Activated T-helper 1 cell treated with Interleukin-2 at 50 U/mL for 16 hours (primary cell): Measurements from ENCODE around the gene NEK6.

Experiments used
- DNase-seq: peaks from one replicate; pipeline ENCODE4 v3.0.0-alpha.2; 2020; ENCODE audit warnings: low read depth

The NEK6 gene

GRCh38 chr9:124355039-124355940 lies 97.5 kb downstream of the NEK6 start:
- DNase-seq = no peak

DNA sequence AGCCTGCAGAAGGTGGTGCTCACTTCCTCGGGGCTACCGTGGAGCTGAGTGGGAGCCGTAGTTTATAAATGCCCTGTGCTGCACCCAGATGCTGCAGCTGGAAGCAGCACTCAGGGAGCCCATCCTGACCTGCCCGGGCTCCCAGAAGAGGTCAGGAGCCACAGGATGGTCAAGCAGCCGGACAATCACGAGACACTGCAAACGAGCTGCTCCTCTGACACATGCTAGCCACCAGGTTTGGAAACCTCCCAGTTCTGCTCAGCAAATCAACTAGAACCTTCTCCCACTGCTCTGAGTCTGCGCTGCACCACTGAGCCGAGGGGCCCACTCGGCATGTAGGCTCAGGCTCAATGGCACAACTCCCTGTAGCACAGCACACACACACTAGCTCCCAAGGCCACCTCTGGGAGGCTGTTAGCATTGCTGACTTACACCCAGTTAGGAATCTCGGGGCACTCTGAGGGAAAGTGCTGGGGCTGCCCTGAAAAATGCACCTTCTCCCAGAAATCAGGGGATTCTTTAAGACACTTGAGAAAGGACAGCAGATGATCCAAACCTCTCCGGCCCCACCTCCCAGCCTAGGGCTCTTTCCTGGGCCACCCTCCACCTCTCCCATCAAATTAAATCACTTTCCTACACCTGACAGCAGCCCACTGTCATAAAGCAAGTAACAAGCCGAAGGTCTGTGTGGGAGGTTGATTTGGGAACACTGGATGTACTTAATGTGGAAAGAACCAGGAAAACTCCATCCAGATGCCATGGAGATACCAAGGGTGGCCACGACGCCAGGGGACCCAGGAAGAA lies 98.4 kb downstream of the NEK6 start:
- DNase-seq = no peak

DNA sequence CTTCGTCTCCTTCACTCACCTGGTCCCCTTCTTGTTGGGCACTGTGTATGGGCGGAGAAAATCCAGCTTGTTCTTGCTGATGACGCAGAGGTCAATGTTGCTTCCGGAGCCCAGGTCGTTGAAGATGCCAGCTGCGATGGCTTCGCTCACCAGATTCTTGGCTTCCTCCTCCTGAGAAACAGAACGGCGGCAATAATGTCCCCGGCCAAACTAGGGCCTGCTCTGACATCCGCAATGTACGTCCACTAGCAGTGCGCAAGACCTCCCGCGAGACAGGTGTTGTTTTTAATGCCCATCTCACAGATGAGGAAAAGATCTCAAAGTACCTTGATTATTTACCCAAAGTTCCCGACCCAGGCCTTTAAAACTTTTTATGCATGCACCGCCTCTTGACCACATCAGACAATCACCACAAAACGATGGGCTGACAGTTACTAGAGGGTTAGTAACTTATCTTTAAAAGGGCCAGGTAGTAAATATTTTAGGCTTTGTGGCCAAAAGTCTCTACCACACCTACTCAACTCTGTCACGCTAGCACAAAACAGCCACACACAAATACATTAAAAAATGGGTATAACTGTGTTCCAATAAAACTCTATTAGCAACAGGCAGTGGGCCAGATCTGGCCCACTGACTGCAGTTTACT lies 99.1 kb downstream of the NEK6 start:
- no peak for DNase-seq

GRCh38 chr9:124357721-124358361 lies 100.1 kb downstream of the NEK6 start:
- no peak for DNase-seq

- no peak for DNase-seq
Measured at GRCh38 chr9:124358631-124359030, 100.9 kb downstream of the NEK6 start.

DNA sequence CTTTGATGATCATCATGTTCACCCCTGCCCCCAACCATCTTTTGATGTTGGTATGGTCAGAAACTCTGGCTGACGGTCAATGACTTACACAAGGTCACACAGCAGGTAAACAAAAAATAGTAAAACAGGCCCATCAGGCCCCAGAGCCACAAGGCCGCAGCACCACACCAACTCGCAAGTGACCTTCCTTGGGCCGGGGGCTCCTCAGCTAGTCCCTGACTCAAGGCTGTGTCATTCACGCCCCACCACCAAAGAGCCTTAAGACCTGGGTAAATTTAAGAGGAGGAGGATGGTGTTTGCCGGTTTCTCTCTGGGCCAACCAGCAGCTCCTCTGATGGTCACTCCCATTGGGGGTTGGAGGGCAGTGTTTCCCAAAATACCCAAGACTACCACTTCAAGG lies 101.7 kb downstream of the NEK6 start:
- DNase-seq = no peak

DNA sequence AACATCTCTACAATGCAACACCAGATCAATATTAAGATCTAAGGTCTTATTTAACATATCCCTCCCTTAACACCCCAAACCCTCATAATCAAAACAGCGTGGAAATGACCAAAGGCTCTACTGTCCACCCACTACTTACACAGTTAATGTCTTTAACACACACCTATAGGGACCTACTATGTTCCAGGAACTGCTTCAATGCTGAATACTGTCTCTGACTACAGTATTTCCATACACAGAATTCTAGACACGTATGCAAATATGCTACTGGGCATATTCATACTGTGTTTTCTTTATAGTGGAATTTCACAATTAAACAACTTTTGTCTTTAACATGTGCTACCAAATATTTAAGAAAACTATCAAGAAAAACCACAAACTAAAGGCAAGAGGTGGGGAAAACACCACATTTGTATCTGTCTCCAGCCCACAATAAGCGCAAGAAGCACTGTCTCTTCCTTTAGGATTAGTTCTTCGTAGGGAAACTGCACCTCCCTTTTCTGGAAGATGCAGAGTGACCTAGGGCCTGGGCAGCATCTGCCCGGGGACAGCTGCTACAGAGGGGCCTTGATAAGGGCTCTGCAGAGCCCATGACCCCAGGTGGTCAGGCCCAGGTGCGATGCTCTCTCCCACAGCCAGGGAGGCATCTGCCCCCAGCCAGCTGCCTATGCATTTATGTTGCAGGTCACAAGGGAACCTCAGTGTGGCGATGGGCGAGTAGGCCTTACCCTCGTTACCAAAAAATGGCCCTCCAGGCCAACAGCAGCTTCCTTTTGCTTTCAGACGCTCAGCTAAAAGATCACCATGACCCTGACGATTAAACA lies 102.3 kb downstream of the NEK6 start:
- no peak for DNase-seq

GRCh38 chr9:124361128-124361527 lies 103.4 kb downstream of the NEK6 start:
- DNase-seq = no peak

- no peak for DNase-seq
Measured at GRCh38 chr9:124363326-124364096, 105.8 kb downstream of the NEK6 start.

GRCh38 chr9:124364141-124364540 lies 106.4 kb downstream of the NEK6 start:
- DNase-seq = no peak

DNA sequence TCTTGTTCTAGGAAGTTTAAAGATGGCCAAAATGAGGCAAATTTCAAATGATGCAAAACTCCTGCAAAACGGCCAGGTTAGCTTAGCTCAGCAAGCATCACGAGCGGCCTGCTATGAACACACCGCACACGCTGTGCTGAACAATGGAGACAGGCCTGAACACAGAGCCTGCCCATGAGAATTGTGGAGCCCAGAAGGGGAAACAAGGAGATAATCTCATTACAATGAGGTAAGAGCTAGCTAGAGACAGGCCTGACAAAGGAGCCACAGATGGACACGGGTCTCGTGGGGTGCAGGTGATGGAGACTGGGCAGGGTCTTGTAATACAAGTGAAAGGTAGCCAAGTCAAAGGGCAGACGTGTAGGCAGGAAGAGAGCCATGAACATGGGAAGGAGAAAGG lies 107.3 kb downstream of the NEK6 start:
- DNase-seq = no peak

DNA sequence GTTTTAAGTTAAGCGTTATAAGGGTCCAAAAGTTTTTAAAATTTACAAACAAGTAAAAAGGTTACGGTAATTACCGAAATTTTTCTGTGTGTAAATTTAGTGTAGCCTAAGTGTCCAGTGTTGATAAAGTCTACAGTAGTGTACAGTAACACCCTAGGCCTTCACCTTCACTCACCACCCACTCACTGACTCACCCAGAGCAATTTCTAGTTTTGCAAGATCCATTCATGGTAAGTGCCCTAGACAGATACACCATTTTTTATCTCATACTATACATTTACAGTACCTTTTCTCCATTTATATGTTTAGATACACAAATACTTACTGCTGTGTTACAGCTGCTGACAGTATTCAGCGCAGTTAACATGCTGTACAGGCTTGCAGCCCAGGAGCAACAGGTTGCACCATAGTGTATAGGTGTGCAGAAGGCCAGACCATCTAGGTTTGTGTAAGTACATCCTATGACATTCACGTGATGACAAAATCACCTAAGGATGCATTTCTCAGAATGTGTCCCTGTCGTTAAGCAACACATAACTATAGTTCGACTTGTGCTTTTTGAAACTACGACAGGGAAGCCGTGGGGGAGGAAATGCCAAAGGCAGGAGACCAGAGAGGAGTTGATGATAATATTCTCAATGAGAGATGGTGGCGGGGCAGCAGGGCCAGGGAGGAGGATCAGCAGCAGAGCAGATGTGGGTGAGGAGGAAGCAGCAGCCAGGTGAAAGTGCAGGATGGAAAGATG lies 108.9 kb downstream of the NEK6 start:
- no peak for DNase-seq

GRCh38 chr9:124368692-124369091 lies 110.9 kb downstream of the NEK6 start:
- DNase-seq = no peak

DNA sequence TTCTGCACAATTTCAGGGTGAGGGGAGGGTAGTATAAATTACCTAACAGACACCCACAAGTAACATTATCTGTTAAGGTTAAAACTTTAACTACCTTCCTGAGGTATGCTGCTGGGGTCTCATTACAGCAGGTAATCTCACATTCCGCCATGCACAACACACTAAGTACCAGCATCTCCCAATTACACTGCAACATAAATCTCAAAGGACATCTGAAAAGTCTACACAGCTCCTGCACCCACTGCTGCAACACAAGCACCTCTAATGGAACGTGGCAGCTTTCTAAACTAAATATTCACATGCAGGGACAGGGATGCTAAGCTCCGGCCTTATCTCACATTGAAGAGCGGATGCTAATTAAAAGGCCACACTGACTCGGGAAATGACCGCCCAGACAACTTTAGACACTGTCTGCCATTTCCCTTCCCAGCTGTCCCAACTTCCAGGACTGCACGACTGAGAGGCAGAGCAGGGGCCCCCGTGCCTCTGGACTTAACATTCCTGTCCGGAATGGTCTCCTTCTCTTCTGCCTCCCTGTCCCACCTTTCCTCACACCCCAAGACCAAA lies 111.6 kb downstream of the NEK6 start:
- no peak for DNase-seq

DNA sequence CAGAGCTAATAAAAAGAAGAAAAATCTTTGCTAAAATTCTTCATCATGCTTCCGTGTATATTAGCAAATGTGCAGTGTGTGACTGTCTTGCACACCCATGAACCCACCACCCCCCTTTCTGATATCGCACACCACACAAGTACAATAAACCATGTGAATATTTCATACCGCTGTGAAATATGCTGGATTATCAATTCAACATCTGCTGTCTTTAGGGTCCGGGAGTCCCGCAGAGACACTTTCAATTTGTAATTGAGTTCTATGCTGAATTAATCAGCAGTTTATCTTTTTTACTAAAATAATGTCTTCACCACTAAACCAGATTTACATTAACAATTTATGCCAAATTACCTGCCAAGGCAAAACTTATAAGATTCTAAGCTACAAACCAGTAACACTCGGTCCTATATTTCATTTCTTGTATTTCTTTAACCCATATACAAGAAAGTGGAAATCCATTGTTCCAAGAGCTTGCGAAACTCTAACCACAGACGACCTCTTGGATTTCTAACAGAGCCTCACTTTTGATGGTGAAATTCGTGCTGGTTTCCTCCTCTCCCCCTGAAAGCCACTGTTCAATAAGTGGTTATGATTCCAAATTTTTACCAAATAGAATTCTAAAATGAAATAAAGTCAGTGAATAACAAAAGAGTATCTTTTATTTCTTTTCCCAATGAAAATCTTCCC lies 113.3 kb downstream of the NEK6 start:
- DNase-seq = no peak

DNA sequence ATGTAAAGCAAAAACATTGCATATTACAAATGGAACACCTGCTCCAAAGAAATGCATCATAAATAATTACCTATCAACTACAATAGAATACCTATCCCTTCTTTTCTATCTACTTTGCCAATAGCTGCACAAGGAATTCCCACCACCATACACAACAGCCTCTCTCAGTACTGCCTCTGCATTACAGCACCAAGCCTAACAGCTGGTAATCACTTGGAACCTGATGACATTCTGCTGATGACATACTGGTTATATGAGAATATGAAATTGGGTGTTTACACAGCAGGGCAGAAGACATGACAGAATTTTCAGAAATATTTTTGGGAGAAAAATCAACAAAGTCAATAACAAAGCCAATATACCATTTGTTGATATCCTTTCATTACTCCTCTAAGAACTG lies 114.3 kb downstream of the NEK6 start:
- DNase-seq = no peak

GRCh38 chr9:124373386-124373785 lies 115.6 kb downstream of the NEK6 start:
- no peak for DNase-seq

DNA sequence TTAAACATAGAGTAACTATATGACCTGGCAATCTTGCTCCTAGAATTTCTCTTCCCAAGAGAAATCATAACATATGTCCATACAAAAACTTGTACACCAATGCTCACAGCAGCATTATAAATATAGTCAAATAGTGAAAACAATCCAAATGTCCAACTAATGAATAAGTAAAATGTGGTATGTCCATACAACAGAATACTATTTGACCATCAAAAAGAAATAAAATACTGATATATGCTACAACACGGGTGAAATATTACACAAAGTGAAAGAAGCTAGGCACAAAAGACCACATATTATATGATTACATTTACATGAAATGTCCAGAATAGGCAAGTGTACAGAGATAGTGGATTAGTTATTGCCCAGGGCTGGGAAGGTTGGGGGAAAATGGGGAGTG lies 116.1 kb downstream of the NEK6 start:
- no peak for DNase-seq

- DNase-seq = no peak
Measured at GRCh38 chr9:124375726-124376125, 118.0 kb downstream of the NEK6 start.
